HL-60 (cell line): ENCODE data around the gene AQP12B.

ENCODE experiments used
- DNase-seq, 2 experiments: peaks; one replicate each; pipeline ENCODE4 v3.0.0-alpha.2; 2010 to 2020; ENCODE audit warnings: low read depth in 1 of 2, low spot score in 1 of 2
- H3K27ac ChIP-seq: fragments of 250-450 bp; sonication (Bioruptor Pico); replicated peaks from 2 replicates; pipeline ENCODE4 v1.5.1; 2020; ENCODE audit warnings: mild to moderate bottlenecking, moderate library complexity
- H3K27me3 ChIP-seq: fragments of 250-450 bp; sonication (Bioruptor Pico); 2 replicates; pipeline ENCODE4 v1.5.1; 2021; ENCODE audit warnings: mild to moderate bottlenecking, moderate library complexity; ENCODE audit not compliant: insufficient read depth, poor library complexity, severe bottlenecking
- H3K4me3 ChIP-seq: replicated peaks from 2 replicates; pipeline ENCODE4 v1.5.1; 2011; ENCODE audit warnings: mild to moderate bottlenecking, control low read depth, low read length; ENCODE audit not compliant: insufficient read depth
- CTCF ChIP-seq: IDR thresholded peaks from one replicate; pipeline ENCODE4 v1.5.1; 2011; ENCODE audit warnings: low read length, control low read depth, inconsistent platforms; ENCODE audit not compliant: insufficient read depth
- GABPA ChIP-seq: IDR thresholded peaks from 2 replicates; pipeline ENCODE4 v1.6.1; 2012; ENCODE audit warnings: low read depth
- POLR2AphosphoS5 ChIP-seq: IDR thresholded peaks from 2 replicates; pipeline ENCODE4 v1.6.1; 2012; ENCODE audit warnings: low read depth
- SPI1 ChIP-seq: IDR thresholded peaks from 2 replicates; pipeline ENCODE4 v1.6.1; 2012; ENCODE audit warnings: low read depth, mild to moderate bottlenecking, borderline replicate concordance
- TF ChIP-seq, protein P1 (sequence below): IDR thresholded peaks from 2 replicates; pipeline ENCODE4 v1.6.1; 2012; ENCODE audit warnings: low read depth; ENCODE audit not compliant: insufficient replicate concordance

The AQP12B gene

DNA sequence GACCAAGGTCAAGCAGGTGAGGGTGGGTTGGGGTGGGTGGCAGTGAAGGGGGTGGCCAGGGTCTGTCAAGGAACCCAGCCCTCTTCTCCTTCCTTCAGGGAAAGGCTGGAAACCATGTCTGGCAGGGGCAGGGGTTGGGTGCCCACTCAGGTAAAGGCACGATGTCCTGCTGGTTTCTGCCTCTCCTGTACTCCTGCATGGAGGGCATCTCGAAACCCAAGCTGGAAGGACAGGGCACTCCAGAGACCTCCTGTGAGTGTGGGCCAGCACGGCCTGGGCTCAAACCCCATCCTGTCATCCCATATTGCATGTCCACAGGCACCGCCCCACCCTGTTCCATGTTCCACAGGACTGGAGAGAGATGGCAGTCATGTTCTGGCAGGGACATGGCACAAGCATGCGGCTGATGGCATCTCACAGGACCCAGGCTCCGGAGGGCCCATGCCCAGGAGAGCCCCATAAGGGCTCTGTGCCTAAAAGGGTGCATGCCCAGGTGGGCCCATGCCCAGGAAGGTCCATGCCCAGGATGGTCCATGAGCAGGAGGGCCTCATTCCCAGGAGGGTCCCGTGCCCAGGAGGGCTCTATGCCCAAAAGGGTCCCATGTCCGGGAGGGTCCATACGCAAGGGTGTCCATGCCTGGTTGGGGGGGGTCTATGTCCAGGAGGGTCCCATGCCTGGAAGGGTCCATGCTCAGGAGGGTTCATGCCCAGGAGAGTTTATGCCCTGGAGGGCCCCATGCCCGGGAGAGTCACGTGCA, 51.0 kb downstream of the AQP12B start:
- no peak overlapping the region for H3K4me3 ChIP-seq
- no peak for DNase-seq
- no peaks in the 10 kb centered on the region for H3K27me3 ChIP-seq
- no peak for TF ChIP-seq GABPA
- no peak for TF ChIP-seq CTCF
- TF ChIP-seq POLR2AphosphoS5, result no peak
- TF ChIP-seq SPI1, result no peak
- TF ChIP-seq, protein P1, sequence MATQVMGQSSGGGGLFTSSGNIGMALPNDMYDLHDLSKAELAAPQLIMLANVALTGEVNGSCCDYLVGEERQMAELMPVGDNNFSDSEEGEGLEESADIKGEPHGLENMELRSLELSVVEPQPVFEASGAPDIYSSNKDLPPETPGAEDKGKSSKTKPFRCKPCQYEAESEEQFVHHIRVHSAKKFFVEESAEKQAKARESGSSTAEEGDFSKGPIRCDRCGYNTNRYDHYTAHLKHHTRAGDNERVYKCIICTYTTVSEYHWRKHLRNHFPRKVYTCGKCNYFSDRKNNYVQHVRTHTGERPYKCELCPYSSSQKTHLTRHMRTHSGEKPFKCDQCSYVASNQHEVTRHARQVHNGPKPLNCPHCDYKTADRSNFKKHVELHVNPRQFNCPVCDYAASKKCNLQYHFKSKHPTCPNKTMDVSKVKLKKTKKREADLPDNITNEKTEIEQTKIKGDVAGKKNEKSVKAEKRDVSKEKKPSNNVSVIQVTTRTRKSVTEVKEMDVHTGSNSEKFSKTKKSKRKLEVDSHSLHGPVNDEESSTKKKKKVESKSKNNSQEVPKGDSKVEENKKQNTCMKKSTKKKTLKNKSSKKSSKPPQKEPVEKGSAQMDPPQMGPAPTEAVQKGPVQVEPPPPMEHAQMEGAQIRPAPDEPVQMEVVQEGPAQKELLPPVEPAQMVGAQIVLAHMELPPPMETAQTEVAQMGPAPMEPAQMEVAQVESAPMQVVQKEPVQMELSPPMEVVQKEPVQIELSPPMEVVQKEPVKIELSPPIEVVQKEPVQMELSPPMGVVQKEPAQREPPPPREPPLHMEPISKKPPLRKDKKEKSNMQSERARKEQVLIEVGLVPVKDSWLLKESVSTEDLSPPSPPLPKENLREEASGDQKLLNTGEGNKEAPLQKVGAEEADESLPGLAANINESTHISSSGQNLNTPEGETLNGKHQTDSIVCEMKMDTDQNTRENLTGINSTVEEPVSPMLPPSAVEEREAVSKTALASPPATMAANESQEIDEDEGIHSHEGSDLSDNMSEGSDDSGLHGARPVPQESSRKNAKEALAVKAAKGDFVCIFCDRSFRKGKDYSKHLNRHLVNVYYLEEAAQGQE, result no peak
- no peak overlapping the region for H3K27ac ChIP-seq

GRCh38 chr2:240630771-240631547, 51.7 kb downstream of the AQP12B start:
- Histone ChIP-seq H3K4me3 (no peak overlapping the region), H3K27ac (no peak overlapping the region), H3K27me3 (no peaks in the 10 kb centered on the region)
- no peak for DNase-seq
- TF ChIP-seq CTCF (no peak), GABPA (no peak), SPI1 (no peak)

GRCh38 chr2:240629968-240630770, 52.5 kb downstream of the AQP12B start:
- H3K27ac ChIP-seq, result no peak overlapping the region
- no peak for DNase-seq
- no peak overlapping the region for H3K4me3 ChIP-seq
- no peaks in the 10 kb centered on the region for H3K27me3 ChIP-seq
- TF ChIP-seq SPI1, result no peak
- no peak for TF ChIP-seq GABPA

DNA sequence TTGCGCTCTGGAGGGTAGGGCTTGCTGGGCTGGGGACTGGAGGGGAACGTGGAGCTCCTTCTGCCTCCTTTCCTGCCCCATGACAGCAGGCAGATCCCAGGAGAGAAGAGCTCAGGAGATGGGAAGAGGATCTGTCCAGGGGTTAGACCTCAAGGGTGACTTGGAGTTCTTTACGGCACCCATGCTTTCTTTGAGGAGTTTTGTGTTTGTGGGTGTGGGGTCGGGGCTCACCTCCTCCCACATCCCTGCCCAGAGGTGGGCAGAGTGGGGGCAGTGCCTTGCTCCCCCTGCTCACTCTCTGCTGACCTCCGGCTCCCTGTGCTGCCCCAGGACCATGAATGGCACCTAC, 53.1 kb downstream of the AQP12B start:
- no peak overlapping the region for H3K4me3 ChIP-seq
- no peaks in the 10 kb centered on the region for H3K27me3 ChIP-seq
- H3K27ac ChIP-seq, result no peak overlapping the region
- no peak for DNase-seq
- TF ChIP-seq GABPA (no peak), POLR2AphosphoS5 (no peak), CTCF (no peak), SPI1 (no peak)
- TF ChIP-seq, protein P1, result no peak
